GM12874 (cell line): ENCODE results near the gene CIDEB.

Experiments
- CTCF ChIP-seq: IDR thresholded peaks from 2 replicates; pipeline ENCODE4 v1.5.1; 2011; ENCODE audit warnings: low read depth, mild to moderate bottlenecking, control low read depth, low read length, moderate library complexity; ENCODE audit not compliant: insufficient read depth

CIDEB gene

GRCh38 chr14:24323341-24323740 is 15.6 kb upstream of the CIDEB start:
- no peak for TF ChIP-seq CTCF

GRCh38 chr14:24322672-24323071 is 14.9 kb upstream of the CIDEB start:
- TF ChIP-seq CTCF: no peak

GRCh38 chr14:24321212-24321975 is 13.6 kb upstream of the CIDEB start:
- TF ChIP-seq CTCF: no peak

- no peak for TF ChIP-seq CTCF
Measured at GRCh38 chr14:24317141-24317928, 9.6 kb upstream of the CIDEB start.

- TF ChIP-seq CTCF: no peak
Measured at GRCh38 chr14:24316597-24316950, 8.8 kb upstream of the CIDEB start.

- no peak for TF ChIP-seq CTCF
Measured at GRCh38 chr14:24315807-24316596, 8.2 kb upstream of the CIDEB start.

- no peak for TF ChIP-seq CTCF
Measured at GRCh38 chr14:24315243-24315806, 7.5 kb upstream of the CIDEB start.
